Measurements from ENCODE around the gene GALNT15. TPM values are rescaled to one million over a fixed set of nuclear protein-coding genes. Genes with fewer than 3 reads are reported as not detected.

Gene GALNT15
- total RNA-seq, 1 donor from 2014 or later, result 5.5 TPM

DNA sequence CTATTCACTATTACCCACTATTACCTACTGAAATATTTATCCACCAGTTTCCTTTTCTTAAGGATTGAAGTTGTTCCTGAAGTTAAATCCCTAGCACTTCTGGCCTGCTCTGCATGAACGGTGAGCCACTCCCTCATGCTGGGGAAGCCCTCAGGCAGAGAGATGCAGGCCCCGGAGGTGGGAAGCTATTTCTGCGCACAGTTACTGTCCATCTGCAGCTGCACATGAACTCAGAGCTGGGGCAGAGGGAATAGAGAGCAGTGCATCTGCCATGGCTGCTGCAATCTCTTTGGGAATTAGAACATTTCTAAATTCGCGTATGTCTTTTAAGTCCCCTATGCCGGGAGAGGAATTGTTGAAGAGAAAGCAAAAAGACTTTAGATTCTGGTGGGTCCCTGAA is 6.3 kb upstream of the GALNT15 start:
- DNase-seq, result no peak

GRCh38 chr3:16171009-16171408 is 3.5 kb upstream of the GALNT15 start:
- DNase-seq, result no peak

DNA sequence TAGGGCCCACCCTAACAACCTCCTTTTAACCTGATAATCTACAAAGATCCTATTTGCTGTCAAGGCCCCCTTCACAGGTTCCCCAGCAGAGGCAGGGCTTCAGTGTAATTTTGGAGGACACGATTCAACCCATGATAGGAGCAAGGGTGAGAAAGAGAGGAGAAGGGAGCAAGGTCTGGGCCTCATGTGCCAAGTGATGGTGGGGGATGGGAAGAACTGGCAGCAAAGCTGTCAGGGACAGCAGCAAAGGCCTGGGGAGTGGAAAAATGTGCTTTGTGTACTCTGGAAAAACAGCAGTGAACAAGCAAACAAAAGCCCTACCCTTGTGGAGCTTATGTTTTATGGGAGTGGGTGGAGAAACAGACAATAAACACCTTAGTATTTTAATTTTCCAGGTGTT is 2.7 kb upstream of the GALNT15 start:
- DNase-seq, result no peak

DNA sequence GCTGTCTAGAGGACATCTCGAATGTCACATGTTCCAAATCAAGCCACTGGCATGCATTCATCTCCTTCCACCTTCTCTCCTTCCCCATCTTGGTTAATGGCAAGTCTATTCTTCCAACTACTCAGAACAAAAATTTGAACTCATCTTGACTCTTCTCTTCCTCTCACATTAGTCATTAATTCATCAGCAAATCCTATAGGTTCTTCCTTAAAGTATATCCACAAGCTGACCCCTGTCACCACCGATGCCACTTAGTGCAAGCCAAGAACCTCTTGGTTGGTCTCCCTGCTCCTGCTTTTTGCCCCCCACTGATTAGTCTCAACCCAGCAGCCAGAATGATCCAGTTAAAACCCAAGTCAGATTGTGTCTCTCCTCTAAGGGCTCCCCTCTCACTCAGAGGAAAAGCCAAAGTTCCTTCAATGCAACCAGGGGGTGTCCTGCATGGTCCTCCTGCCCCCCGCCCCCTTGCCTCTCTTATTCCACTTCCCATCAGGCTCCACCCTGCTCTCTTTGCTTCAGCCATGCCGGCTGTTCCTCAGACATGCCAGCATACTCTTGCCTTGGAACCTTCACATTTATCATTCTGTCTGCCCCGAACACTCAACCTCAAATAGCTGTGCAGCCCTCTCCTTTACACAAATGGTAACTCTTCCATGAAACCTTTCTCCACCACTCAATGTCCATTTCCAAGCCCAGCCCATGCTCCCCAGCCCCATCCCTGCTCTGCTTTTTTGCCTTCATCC is 1.0 kb upstream of the GALNT15 start:
- DNase-seq, result no peak

GRCh38 chr3:16174026-16174355 is 489 bp upstream of the GALNT15 start:
- no peak for DNase-seq

DNA sequence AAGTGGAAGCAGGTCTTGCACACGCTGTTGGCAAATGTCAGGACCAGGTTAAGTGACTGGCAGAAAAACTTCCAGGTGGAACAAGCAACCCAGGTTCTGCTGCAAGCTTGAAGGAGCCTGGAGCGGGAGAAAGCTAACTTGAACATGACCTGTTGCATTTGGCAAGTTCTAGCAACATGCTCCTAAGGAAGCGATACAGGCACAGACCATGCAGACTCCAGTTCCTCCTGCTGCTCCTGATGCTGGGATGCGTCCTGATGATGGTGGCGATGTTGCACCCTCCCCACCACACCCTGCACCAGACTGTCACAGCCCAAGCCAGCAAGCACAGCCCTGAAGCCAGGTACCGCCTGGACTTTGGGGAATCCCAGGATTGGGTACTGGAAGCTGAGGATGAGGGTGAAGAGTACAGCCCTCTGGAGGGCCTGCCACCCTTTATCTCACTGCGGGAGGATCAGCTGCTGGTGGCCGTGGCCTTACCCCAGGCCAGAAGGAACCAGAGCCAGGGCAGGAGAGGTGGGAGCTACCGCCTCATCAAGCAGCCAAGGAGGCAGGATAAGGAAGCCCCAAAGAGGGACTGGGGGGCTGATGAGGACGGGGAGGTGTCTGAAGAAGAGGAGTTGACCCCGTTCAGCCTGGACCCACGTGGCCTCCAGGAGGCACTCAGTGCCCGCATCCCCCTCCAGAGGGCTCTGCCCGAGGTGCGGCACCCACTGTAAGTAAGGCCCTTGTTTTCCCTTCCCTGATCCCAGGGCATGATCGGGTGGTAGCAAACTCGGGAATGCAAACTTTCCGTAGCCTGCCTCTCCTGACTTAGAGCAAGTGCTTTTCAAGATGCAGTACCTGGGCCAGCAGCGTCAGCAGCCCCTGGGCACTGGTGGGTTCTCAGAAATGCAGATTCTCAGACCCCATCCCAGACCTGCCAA is 759 bp downstream of the GALNT15 start:
- no peak for DNase-seq

GRCh38 chr3:16176391-16177030 is 2.0 kb downstream of the GALNT15 start:
- no peak for DNase-seq

DNA sequence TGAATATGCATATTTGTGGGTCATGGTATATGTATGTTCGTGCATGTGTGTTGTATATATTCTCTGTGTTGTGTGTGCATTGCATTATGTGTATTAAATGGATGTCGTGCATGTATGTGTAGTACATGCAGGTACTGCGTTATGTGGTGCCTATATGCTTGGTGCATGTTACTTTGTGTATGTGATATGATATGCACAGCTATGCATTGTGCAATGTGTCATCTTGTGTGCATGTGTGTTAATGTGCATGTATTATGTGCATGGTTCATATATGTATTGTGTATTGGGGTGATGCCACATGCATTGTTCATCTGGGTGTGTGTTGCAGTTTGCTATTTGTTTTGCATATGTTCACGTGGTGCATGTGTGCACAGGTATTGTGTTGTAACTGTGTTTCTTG is 2.9 kb downstream of the GALNT15 start:
- DNase-seq, result no peak

GRCh38 chr3:16177962-16178627 is 3.6 kb downstream of the GALNT15 start:
- DNase-seq, result peak; percentile 86

GRCh38 chr3:16178628-16178988 is 4.1 kb downstream of the GALNT15 start:
- no peak for DNase-seq

- no peak for DNase-seq
Measured at GRCh38 chr3:16179261-16179660, 4.8 kb downstream of the GALNT15 start.

GRCh38 chr3:16179771-16180736 is 5.6 kb downstream of the GALNT15 start:
- no peak for DNase-seq

DNA sequence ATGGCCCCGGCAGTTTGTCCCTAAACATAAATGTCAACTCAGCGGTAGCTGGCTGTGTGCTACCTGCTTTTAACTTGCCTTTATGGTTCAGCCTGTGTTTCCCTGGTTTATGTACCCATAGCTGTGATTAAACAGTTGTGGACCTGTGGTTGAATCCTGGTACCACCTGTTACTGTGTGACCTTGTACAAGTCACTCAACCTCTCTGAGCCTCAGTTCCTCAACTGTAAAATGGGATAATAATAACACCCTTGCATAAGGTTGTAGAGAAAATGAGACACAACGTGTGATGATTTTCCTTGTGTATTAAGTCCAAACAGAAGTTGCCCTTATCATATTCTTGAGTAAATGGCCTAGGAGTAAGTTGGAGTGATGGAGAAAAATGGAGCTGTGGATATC is 6.3 kb downstream of the GALNT15 start:
- DNase-seq, result no peak

GRCh38 chr3:16181361-16181760 is 6.9 kb downstream of the GALNT15 start:
- DNase-seq, result no peak

DNA sequence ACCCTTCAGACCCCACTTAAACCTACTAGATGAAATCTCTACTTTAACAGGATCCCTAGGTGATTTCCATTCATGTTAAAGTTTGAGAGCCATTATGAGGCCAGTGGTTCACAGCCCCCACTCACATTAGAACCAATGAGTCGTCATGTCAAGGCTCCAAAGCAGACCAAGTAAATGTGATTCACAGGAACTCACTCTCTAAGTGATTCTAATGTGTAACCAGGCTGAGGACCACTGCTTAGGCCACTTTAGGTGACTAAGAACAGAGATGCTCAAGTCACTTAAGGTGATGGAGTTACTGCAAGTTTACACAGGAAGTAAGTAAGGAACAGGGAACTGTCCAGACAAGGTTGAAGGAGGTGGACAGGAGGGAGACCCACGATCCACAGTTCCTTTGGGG is 7.7 kb downstream of the GALNT15 start:
- DNase-seq, result no peak

GRCh38 chr3:16182612-16183011 is 8.1 kb downstream of the GALNT15 start:
- no peak for DNase-seq

DNA sequence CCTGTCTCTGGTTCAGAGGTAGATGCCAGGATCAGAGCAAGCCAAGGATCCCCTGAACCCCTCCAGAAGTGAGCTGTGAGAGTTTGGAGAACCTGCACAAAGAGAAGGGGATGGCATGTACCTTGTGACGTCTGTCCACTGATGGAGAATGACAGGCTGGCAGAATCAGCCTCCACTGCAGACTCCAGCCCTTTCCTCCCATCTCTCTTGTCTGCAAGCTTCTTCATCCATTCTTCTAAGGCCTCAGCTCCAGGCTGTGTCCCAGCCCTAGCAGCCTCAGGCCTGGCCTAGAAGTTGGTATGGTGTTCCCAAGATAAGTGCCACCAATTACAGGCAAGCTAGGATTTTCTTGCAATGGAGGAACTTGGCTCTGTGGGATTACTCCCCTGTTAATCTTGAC is 8.6 kb downstream of the GALNT15 start:
- DNase-seq, result no peak

GRCh38 chr3:16183601-16184270 is 9.3 kb downstream of the GALNT15 start:
- peak; percentile 61 for DNase-seq

DNA sequence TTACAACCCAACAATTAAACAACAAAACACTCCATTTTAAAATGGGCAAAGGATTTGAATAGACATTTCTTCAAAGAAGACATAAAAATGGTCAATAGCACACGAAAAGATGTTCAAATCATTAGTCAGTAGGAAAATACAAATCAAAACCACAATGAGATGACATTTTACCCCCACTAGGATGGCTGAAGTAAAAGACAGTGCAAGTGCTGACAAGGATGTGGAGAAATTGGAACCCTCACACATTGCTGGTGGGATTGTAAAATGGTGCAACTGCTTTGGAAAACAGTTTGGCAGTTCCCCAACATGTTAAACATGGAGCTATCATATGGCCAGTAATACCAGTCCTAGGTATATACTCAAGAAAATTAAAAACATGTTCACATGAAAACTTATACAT is 11.6 kb downstream of the GALNT15 start:
- no peak for DNase-seq

DNA sequence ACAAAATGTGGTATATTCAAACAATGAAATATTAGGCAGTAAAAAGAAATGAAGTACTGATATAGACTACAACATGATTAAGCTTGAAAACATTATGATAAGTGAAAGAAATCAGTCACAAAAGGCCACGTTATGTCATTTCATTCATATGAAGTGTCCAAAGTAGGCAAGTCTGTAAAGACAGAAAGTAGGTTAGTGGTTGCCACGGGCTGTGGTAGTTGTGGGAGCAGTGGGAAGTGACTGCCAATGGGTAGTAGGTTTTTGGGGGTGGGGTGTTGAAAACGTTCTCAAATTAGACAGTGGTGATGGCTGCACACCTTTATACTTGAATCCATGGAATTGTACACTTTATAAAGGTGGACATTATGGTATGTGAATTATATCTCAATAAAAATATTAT is 12.1 kb downstream of the GALNT15 start:
- DNase-seq, result no peak

- DNase-seq, result peak; percentile 43
Measured at GRCh38 chr3:16187213-16187790, 12.8 kb downstream of the GALNT15 start.
